Stimulated activated CD8-positive, alpha-beta memory T cell treated with anti-CD3 and anti-CD28 coated beads, Interleukin-7, amount 100 ng/mL, for 4 hours (primary cell): ENCODE results near the gene CACNA1A.
"Not testable (repeated sequence)": the region's sequence is repeated elsewhere in the genome, so short reads cannot be mapped to it uniquely, and the experiment has no call there.

Experiments
- DNase-seq, 2 donors: peaks; one replicate each; pipeline ENCODE4 v3.0.0-alpha.2; 2020; ENCODE audit warnings: low read depth in 2 of 2

The CACNA1A gene

GRCh38 chr19:13363954-13364353 is 142.3 kb downstream of the CACNA1A start:
- DNase-seq: no peak

- DNase-seq: no peak
These were observed 143.0 kb downstream of the CACNA1A start for GRCh38 chr19:13363245-13363644.

- DNase-seq: no peak
These were observed 143.6 kb downstream of the CACNA1A start for GRCh38 chr19:13362668-13363067.

GRCh38 chr19:13361726-13362125 is 144.6 kb downstream of the CACNA1A start:
- not testable (repeated sequence) for DNase-seq

GRCh38 chr19:13356686-13357280 is 149.5 kb downstream of the CACNA1A start:
- no peak for DNase-seq

- no peak for DNase-seq
These were observed 150.1 kb downstream of the CACNA1A start for GRCh38 chr19:13356185-13356584.

GRCh38 chr19:13355356-13355755 is 150.9 kb downstream of the CACNA1A start:
- DNase-seq: no peak

- no peak for DNase-seq
These were observed 152.7 kb downstream of the CACNA1A start for GRCh38 chr19:13353625-13354024.

GRCh38 chr19:13350759-13351158 is 155.5 kb downstream of the CACNA1A start:
- DNase-seq: no peak

- DNase-seq: no peak
These were observed 156.2 kb downstream of the CACNA1A start for GRCh38 chr19:13350072-13350471.

GRCh38 chr19:13347367-13347766 is 158.9 kb downstream of the CACNA1A start:
- no peak for DNase-seq

GRCh38 chr19:13343514-13343913 is 162.8 kb downstream of the CACNA1A start:
- DNase-seq: no peak

- no peak for DNase-seq
These were observed 163.6 kb downstream of the CACNA1A start for GRCh38 chr19:13342672-13343071.

GRCh38 chr19:13339869-13340268 is 166.4 kb downstream of the CACNA1A start:
- no peak for DNase-seq

- DNase-seq: no peak
These were observed 169.1 kb downstream of the CACNA1A start for GRCh38 chr19:13337181-13337580.

GRCh38 chr19:13334801-13335481 is 171.3 kb downstream of the CACNA1A start:
- no peak for DNase-seq

- no peak for DNase-seq
These were observed 176.0 kb downstream of the CACNA1A start for GRCh38 chr19:13330285-13330684.

- no peak for DNase-seq
These were observed 176.5 kb downstream of the CACNA1A start for GRCh38 chr19:13329766-13330165.

GRCh38 chr19:13328241-13328640 is 178.0 kb downstream of the CACNA1A start:
- DNase-seq: no peak

GRCh38 chr19:13319526-13319925 is 186.8 kb downstream of the CACNA1A start:
- no peak for DNase-seq

- DNase-seq: no peak
These were observed 188.1 kb downstream of the CACNA1A start for GRCh38 chr19:13318190-13318589.

GRCh38 chr19:13315495-13315894 is 190.8 kb downstream of the CACNA1A start:
- no peak for DNase-seq

GRCh38 chr19:13314761-13315160 is 191.5 kb downstream of the CACNA1A start:
- no peak for DNase-seq

- DNase-seq: no peak
These were observed 192.4 kb downstream of the CACNA1A start for GRCh38 chr19:13313875-13314274.
